Astrocyte of the cerebellum (primary cell): ENCODE data around the gene EFEMP2.

Experiments used
- DNase-seq: peaks from one replicate; pipeline ENCODE4 v3.0.0-alpha.2; 2011; ENCODE audit warnings: low read depth
- H3K4me3 ChIP-seq: 2 replicates; pipeline ENCODE4 v1.5.1; 2011; ENCODE audit warnings: mild to moderate bottlenecking, low read depth, low read length, moderate library complexity
- in situ Hi-C: cut with HindIII; loops from 2 replicates; pipeline ENCODE4 v1.10.0; 2017; ENCODE audit warnings: low sequenced_read_pairs
- TF ChIP-seq, protein P1 (sequence below): IDR thresholded peaks from 2 replicates; pipeline ENCODE4 v1.5.1; 2012; ENCODE audit warnings: low read length, low read depth, moderate library complexity, mild to moderate bottlenecking; ENCODE audit errors: missing control alignments

EFEMP2 gene

DNA sequence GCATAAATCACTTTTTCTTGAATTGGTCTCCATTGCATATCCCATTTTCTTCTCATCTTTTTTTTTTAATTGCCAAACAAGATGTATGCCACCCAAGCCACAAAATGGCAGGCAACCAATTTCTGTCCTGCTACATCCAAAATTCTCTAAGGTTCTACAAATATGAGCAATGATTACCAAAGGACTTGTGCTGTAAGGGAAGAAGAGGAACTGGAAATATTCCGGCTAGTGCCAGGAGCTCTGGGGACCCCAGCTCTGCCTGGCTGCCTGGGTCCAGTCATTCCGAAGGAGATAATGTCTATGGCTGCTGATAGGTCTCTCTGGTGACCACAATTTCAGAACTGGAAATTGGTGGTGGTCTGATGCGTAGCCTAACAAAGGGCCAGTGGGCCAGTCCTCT is 55.9 kb downstream of the EFEMP2 start:
- TF ChIP-seq, protein P1, sequence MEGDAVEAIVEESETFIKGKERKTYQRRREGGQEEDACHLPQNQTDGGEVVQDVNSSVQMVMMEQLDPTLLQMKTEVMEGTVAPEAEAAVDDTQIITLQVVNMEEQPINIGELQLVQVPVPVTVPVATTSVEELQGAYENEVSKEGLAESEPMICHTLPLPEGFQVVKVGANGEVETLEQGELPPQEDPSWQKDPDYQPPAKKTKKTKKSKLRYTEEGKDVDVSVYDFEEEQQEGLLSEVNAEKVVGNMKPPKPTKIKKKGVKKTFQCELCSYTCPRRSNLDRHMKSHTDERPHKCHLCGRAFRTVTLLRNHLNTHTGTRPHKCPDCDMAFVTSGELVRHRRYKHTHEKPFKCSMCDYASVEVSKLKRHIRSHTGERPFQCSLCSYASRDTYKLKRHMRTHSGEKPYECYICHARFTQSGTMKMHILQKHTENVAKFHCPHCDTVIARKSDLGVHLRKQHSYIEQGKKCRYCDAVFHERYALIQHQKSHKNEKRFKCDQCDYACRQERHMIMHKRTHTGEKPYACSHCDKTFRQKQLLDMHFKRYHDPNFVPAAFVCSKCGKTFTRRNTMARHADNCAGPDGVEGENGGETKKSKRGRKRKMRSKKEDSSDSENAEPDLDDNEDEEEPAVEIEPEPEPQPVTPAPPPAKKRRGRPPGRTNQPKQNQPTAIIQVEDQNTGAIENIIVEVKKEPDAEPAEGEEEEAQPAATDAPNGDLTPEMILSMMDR = no peak
- no peak for DNase-seq
- in situ Hi-C loops = no loop called here
- H3K4me3 ChIP-seq = no peak overlapping the region
